Mononuclear cell (primary cell): ENCODE results near the gene ROS1. TPM values are rescaled to one million over a fixed set of nuclear protein-coding genes. Genes with fewer than 3 reads are reported as not detected.
"Not testable (repeated sequence)": the region's sequence is repeated elsewhere in the genome, so short reads cannot be mapped to it uniquely, and the experiment has no call there.

Experiments
- H3K27me3 ChIP-seq: 2 replicates; pipeline ENCODE4 v1.6.0; 2011; ENCODE audit warnings: low read length, control low read depth; ENCODE audit not compliant: insufficient read depth
- H3K4me1 ChIP-seq: 2 replicates; pipeline ENCODE4 v1.5.1; 2011; ENCODE audit warnings: mild to moderate bottlenecking, low read length, control low read depth; ENCODE audit not compliant: insufficient read depth
- H3K4me3 ChIP-seq: 2 replicates; pipeline ENCODE4 v1.5.1; 2011; ENCODE audit warnings: mild to moderate bottlenecking, low read length, moderate library complexity
- H3K9me3 ChIP-seq: 2 replicates; pipeline ENCODE4 v1.5.1; 2011; ENCODE audit warnings: low read depth, mild to moderate bottlenecking, control low read depth, low read length
- total RNA-seq: library from RNA; depleted of rRNA; stranded (reverse); fragments of >200 nt; gene quantifications from one replicate; pipeline ENCODE4 v1.2.3, GENCODE V29; 2012

ROS1 gene
- not detected for total RNA-seq

DNA sequence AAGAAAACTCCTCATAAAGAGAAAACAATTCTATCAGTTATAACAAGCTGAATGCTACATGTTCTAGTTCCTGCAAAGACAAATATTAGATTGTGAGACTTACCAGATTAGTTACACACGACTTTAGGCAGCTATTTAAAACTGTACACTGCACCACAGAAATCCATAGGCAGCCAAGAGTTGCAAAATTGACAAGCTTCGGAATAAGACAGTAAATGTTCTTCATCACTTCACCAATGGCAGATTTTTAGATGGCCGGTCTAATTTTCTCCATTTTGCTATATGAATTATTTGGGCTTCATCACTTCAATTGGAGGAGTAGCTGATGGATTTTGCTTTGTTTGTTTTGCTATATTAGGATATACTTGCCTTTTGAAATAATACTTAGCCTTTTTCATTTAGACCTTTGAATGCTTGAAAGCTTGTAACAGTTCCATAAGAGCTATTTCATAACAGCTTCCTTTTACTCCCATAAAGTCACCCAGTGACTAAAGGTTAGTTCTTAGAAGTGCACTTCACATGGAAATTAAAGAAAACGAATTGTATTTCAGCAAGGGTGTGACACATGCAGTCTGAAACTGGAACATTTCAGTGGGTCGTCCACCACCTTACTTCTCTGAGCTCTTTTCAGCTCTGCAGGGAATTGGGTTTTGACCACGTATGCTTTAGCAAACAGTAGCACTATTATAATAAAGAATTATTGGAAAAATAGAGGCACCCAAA, at the start of gene ROS1:
Gene ROS1, minus strand, starts transcription at position 512 of the 723 bp plus-strand sequence. Its CDS starts 286 bp downstream, at position 226.
- Histone ChIP-seq H3K9me3 (no peaks in the 10 kb centered on the region), H3K27me3 (peaks cover 8% of the 10 kb centered on the region), H3K4me1 (no peaks in the 10 kb centered on the region), H3K4me3 (no peak within 1 kb of the TSS)

DNA sequence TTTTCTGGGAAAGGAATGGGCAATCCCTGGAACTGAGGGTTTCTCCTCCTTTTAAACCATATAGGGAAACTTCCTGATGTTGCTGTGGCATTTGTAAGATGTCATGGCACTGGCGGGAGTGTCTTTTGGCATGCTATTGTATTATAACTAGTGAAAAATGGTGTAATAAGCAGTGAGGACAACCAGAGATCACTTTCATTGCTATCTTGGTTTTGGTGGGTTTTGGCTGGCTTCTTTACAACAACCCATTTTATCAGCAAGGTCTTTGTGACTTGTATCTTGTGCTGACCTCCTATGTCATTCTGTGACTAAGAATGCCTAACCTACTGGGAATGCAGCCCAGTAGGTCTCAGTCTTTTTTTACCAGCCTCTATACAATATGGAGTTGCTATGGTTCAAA, 47.7 kb upstream of the ROS1 start:
- H3K9me3 ChIP-seq, result no peaks in the 10 kb centered on the region
- H3K4me3 ChIP-seq, result no peak overlapping the region
- H3K4me1 ChIP-seq, result no peaks in the 10 kb centered on the region
- H3K27me3 ChIP-seq, result peaks cover 10% of the 10 kb centered on the region

DNA sequence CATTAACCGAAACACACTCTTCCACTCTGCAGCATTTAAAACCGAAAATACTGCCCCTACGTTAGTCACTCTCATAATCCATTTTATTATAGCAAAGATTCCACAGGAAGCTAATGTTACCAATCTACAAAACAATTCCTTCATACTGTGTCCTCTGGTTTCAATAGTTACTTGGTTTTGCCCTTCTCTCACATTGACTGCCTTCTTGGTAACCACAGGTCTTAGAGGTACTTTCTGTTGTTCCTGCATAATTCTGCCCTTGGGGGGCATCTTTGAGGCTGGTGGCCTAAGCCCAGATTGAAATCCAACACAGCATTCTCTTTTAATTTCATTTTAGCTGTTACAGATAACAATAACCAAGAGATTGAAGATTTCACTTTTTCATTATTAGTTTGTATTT, 46.9 kb upstream of the ROS1 start:
- H3K4me3 ChIP-seq, result no peak overlapping the region
- no peaks in the 10 kb centered on the region for H3K9me3 ChIP-seq
- peaks cover 8% of the 10 kb centered on the region for H3K27me3 ChIP-seq
- H3K4me1 ChIP-seq, result no peaks in the 10 kb centered on the region

- no peak overlapping the region for H3K4me3 ChIP-seq
- peaks cover 2% of the 10 kb centered on the region for H3K27me3 ChIP-seq
- H3K9me3 ChIP-seq, result no peaks in the 10 kb centered on the region
- H3K4me1 ChIP-seq, result no peaks in the 10 kb centered on the region
These were observed 44.0 kb upstream of the ROS1 start for GRCh38 chr6:117469791-117470190.

- Histone ChIP-seq H3K27me3 (peaks cover 2% of the 10 kb centered on the region), H3K9me3 (no peaks in the 10 kb centered on the region), H3K4me3 (no peak overlapping the region), H3K4me1 (no peaks in the 10 kb centered on the region)
These were observed 43.6 kb upstream of the ROS1 start for GRCh38 chr6:117469356-117469755.

DNA sequence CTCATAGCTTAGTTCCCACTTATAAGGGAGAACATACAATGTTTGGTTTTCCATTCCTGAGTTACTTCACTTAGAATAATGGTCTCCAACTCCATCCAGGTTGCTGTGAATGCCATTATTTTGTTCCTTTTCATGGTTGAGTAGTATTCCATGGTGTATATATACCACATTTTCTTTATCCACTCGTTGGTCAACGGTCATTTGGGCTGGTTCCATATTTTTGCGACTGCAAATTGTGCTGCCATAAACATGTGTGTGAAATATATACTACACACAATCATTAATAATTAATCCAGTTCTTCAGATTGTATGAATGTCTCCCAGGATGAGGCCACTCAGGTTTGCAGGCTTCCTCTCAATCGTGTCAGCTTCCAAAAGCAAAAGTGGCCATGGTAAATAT, 42.8 kb upstream of the ROS1 start:
- H3K4me3 ChIP-seq, H3K4me1 ChIP-seq, H3K27me3 ChIP-seq, H3K9me3 ChIP-seq: not testable (repeated sequence)

GRCh38 chr6:117467876-117468275, 42.1 kb upstream of the ROS1 start:
- Histone ChIP-seq H3K27me3 (no peaks in the 10 kb centered on the region), H3K4me1 (no peaks in the 10 kb centered on the region), H3K4me3 (no peak overlapping the region), H3K9me3 (no peaks in the 10 kb centered on the region)

GRCh38 chr6:117465691-117466090, 39.9 kb upstream of the ROS1 start:
- no peaks in the 10 kb centered on the region for H3K4me1 ChIP-seq

GRCh38 chr6:117464700-117465099, 39.0 kb upstream of the ROS1 start:
- no peak overlapping the region for H3K4me3 ChIP-seq
- H3K27me3 ChIP-seq, result no peaks in the 10 kb centered on the region
- H3K9me3 ChIP-seq, result no peaks in the 10 kb centered on the region
- no peaks in the 10 kb centered on the region for H3K4me1 ChIP-seq

More at GRCh38 chr6:117465691-117466090, 39.9 kb upstream of the ROS1 start:
- H3K9me3 ChIP-seq, result no peaks in the 10 kb centered on the region
- H3K27me3 ChIP-seq, result no peaks in the 10 kb centered on the region
- H3K4me3 ChIP-seq, result no peak overlapping the region

DNA sequence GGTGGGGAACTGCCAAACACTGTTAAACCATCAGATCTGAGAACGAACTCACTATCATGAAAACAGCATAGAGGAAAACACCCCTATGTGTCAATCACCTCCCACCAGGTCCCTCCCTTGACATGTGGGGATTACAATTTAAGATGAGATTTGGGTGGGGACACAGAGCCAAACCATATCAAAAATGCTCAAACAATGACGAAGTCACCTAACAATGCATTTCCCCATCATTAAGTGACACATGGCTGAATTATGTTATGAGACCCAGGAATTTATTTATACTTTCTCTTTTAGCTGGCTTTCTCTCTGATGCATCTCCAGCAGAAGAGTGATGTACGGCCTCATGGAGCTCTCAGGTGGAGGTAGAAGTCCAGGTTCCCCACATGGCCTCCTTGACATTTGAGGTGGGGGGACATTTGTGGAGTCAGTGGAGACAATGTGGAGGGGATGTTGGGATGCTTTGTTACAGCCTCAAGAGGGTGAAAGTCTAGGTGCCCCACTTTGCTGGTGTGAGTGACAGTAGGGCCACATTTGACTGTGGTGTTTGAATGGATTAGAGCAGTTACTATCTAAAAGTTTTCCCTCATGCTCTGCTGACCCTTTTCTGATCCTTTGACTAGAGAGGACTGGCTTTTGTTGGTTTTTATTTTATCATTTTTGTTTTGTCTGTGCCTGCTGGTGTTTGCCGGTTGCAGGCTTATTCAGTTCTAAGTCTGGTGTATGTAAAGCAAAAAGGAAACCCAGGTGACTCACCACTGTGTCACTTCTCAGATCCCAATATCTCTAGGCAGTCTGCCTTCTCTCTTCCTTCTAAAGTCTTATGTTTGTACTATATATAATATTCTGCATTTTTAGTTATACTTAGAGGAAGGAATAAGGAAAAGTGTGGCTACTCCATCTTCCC, 38.3 kb upstream of the ROS1 start:
- H3K9me3 ChIP-seq, result no peaks in the 10 kb centered on the region
- no peaks in the 10 kb centered on the region for H3K27me3 ChIP-seq
- no peak overlapping the region for H3K4me3 ChIP-seq
- H3K4me1 ChIP-seq, result no peaks in the 10 kb centered on the region

- Histone ChIP-seq H3K4me3 (no peak overlapping the region), H3K4me1 (no peaks in the 10 kb centered on the region), H3K27me3 (no peaks in the 10 kb centered on the region), H3K9me3 (no peaks in the 10 kb centered on the region)
These were observed 33.6 kb upstream of the ROS1 start for GRCh38 chr6:117459204-117459944.

DNA sequence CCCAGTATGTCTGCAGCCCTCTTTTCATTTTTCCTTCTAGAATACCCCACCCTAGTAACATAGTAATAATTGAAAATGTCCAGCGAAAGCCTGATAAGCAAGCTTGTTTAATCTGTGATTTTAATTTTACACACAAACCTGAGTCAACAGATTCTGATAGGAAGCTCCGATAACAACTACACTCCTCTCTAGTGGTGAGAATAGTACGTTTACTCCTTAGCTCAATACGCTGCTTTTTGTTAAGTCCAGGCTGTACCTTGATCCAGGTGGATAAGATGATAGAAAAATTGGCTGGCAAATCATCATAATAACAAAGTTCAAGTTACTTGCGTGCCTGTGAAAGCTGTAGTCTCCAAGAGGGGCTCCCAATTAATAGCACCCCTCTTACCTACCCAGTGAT, 31.3 kb upstream of the ROS1 start:
- no peaks in the 10 kb centered on the region for H3K4me1 ChIP-seq
- H3K9me3 ChIP-seq, result no peaks in the 10 kb centered on the region
- H3K27me3 ChIP-seq, result no peaks in the 10 kb centered on the region
- no peak overlapping the region for H3K4me3 ChIP-seq

DNA sequence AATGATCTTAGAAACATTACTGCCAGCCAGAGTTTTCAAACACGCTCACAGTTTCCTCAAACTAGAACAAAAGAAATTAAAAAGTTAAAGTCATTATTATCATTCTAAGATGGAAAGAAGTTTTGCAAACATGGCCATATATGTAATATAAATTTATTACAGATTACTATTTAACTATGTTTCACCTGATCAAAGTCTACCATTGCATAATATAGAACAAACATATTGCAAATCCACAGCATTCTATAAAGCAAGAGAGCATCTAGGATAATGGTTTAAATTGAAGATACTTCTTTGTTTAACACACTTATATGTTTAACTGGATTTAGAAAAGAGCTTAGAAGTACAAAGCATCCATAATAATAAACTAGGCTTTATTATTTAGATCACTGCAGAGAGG, 30.5 kb upstream of the ROS1 start:
- Histone ChIP-seq H3K27me3 (no peaks in the 10 kb centered on the region), H3K9me3 (no peaks in the 10 kb centered on the region), H3K4me3 (no peak overlapping the region), H3K4me1 (no peaks in the 10 kb centered on the region)

DNA sequence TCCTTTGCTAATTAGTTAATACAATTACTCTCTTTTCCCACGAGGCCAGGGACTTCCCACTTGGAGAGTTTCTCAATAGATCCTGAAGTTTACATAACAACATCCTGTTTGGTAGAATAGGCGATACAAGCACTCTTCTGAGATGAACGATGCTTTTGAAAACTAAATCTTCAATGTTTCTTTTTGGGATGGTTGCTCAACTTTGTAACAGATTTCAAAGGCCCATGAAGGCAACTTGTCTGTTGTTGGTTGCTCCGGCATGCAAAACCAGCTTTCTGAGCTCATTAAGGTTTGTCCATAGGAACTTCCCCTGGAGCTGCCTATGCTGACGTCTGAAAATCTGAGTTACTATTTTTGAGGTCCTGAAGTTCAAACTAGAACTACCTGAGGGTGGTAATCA, 25.9 kb upstream of the ROS1 start:
- Histone ChIP-seq H3K9me3 (no peaks in the 10 kb centered on the region), H3K4me1 (no peaks in the 10 kb centered on the region), H3K4me3 (no peak overlapping the region), H3K27me3 (peaks cover 18% of the 10 kb centered on the region)
